NCI-H345 (cell line): ENCODE measurements around the gene WBP2NL.
"Not testable (repeated sequence)": the region's sequence is repeated elsewhere in the genome, so short reads cannot be mapped to it uniquely, and the experiment has no call there.

Experiments used
- DNase-seq: peaks from one replicate; lab custom pipeline; 2025; lab: John Stamatoyannopoulos, UW

Gene WBP2NL, protein sequence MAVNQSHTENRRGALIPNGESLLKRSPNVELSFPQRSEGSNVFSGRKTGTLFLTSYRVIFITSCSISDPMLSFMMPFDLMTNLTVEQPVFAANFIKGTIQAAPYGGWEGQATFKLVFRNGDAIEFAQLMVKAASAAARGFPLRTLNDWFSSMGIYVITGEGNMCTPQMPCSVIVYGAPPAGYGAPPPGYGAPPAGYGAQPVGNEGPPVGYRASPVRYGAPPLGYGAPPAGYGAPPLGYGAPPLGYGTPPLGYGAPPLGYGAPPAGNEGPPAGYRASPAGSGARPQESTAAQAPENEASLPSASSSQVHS

DNA sequence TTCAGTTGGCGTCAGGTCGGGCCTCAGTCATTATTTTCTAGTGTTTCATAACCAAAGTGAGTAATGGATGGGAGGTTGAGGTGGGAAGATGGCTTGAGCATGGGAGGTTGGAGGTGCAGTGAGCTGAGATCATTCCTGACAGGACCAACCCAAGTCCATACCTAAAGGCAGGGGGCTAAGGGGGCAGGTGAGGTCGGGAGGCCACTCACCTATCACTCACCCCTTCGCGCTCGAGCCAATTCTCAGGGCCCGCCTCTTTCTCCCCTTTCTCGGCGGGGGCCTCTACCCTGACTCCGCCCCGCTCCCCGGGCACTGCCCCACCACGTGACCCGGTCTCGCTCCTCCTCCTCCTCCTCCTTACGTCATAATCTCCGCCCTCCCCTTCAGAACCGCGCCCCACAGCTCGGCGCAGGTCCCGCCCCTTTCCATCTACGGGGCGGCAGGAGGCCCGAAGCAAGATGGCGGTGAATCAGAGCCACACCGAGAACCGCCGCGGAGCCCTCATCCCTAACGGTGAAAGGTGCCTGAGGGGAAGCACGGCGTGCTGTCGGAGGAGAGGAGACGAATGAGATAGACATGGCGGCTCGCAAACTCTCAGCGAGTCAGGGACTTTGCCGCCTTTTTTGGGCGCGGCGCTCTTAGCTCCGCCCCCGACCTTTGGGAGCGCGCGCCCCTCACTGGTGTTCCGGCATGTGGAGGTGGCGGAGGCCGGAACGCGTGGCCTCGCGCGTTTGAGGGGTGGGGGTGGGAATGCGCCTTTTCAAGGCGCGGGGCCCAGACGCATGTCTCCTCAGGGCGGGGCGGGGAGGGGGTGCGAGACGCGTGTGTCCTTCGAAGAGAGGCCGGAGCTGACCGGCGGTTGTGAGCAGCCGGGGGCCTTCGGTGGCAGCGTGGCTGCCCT, at the start of gene WBP2NL:
WBP2NL (plus strand) TSS at position 428 of the 901 bp plus-strand sequence; CDS start at position 459, 31 bp downstream.
- DNase-seq: peak; percentile 79

DNA sequence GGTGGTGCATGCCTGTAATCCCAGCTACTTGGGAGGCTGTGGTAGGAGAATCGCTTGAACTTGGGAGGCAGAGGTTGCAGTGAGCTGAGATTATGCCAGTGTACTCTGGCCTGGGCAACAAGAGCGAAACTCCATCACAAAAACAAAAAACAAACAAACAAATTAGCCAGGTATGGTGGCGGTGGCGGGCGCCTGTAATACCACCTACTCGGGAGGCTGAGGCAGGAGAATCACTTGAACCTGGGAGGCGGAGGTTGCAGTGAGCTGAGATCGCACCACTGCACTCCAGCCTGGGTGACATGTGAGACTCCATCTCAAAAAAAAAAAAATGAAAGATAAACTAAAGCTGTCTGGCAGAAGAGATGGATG, 49.7 kb upstream of the WBP2NL start:
- not testable (repeated sequence) for DNase-seq

DNA sequence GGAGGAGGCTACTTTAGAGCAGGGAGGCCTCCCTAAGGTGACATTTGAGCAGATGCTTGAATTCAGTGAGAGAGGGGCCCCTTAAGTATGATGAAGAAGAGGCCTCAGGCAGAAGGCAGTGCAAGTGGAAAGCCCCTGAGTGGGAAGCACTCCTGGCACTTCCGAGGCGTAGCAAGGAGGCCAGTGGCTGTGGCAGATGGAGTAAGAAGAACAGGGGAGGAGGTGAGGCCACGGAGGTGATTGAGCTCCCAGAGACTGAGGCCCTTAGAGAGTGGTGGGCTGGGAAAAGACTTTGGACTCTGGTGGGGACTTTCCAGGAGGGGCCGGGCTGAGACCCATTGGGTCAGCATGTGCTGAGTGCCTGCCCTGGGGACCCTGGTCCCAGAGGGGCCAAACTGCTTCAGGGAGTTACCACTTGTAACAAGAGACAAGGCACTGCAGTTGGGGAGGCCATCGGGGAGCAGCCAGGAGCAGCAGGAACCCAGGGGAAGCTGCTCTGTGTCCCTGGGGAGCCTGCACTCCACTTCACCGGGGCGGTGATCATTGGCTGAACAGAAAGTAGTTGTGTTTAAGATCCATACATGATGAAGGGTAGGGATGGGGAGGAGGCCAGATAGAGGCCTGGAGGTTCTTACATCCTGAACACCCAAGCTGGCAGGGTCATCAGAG, 49.2 kb upstream of the WBP2NL start:
- peak; percentile 8 for DNase-seq

DNA sequence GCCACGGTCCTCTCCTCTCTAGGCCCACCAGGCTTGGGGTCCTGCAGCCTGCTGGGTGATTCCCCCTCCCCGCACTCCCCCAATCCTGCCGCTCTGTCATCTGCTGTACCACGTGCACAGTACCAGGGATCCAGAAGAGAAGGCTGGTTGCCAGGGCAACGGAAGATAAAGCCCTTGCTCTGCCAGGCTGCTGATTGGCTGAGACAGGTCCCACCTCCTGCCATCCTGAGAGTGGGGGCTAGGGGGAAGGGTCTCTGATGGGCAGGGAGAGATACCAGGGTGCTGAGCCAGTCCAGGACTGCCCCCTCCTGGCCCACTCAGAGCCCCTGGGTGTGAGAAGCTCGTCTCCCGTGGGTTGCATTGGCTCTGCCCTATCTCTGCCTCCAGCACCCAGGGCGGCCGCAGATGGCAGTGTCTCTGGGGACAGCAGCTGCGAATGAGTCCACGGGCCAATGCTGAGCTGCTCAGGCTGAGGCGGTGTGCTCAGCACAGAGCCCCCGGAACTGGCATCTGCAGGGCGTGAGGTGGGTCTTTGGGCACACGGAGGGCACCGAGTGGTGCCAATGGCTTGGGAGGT, 46.6 kb upstream of the WBP2NL start, which contains the start of gene SMIM45:
SMIM45 (plus strand) TSS at position 253 of the 577 bp plus-strand sequence.
- DNase-seq: no peak

DNA sequence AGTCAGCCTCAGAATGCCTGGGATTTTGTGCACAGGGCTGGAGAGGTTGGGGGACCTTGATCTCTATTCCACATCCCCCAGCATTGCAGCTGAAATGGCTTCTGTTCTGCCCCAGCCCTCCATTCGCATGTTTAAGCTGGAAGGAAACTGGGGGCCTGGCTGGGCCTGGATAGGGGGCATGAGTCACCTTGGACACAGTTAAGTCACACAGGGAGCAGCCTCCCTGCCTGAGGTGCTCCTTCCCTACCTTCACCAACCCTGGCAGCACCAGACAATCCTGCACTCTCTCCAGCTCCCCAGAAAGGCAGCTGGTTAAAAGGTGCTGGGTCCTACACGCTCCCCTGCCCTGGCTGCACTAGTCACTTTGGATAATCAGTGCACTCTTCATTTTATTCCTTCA, 45.9 kb upstream of the WBP2NL start:
- no peak for DNase-seq

DNA sequence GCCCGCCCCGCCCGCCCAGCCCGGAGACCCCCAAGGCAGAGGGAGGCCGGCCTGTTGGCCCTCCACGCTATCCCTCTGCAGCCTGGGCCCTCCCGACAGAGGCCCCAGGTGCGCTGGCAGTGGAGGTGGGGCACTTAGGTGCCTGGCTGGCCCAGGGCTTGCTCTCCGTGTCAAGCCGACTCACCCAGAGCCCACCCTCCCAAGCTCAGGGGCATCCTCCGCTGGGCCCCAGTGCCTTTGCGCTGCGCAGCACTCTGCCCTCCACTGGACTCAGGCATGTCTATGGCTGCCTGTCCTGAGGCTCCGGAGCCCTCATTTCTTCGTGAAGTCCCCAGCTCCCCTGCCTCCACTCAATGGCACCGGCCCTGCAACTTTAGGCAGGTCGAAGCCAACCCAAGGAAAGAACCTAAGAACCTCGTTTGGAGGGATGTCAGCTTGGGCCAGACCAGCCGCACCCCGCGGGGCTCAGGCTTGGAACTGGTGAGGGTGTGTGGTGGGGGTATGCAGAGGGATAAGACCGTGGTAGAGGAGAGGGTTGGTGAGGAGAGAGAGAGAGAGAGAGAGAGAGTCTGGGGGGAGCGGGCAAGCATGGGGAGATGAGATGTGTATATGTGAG, 40.5 kb upstream of the WBP2NL start:
- DNase-seq: no peak

DNA sequence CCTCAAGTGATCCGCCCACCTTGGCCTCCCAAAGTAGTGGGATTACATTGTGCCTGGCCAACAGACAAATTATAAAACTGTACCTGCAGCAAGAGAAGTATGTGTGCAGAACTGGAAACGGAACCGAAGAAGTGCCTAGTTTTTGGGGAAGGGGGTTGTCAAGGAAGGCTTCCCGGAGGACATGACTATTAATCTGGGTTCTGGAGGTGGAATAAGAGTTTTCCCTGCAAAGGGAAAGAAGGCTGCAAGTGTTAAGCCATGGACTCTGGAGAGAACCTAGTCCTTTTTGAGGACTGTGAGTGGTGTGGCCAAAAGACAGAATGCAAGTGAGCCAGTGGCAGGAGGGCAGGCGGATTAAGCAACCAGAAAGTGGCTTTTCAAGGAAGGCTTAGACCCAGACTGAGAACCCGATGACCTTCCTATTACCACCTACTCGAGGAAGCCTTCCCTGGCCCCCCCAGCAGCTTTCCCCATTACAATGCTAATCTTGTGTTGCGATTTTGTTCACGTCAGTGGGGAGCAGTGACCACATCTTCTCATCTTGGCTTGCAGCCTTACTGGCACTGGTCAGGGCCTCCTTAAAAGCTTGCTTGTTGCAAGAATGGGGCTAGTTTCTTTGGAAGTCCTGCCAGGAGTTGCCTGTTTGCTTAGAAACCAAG, 35.0 kb upstream of the WBP2NL start:
- DNase-seq: no peak

DNA sequence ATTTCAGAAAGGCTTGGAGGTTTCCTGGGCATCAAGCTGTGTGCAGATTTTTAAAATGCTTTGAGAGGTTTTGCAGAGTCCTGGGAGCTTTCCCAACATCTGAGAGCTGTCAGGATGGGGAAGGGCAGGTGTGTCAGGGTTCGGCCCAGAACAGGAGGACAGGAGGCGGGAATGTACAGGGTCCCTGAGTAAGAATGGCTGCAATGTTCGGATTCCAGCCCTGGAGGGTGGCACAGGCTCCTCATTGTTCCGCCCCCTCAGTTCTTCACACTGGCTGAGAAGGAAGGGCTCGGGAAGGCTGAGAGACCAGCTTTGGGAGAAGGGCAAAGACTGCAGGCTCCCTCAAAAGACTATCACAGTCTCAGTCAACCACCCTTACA, 34.5 kb upstream of the WBP2NL start:
- DNase-seq: no peak

DNA sequence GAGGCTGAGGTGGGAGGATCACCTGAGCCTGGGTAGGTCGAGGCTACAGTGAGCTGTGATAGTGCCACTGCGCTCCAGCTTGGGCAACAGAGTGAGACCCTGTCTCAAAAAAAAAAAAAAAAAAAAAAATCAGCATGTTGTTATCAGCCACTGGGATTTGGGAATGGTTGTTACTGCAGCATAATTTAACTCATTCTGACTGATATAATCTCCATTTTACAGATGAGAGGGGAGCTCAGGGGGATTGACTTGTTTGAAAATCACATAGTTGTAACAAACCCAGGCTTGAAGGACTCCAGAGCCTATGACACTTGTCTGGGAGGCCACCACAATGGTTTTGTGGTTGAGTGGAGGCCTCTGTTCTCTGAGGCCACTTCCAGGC, 32.4 kb upstream of the WBP2NL start:
- DNase-seq: no peak

DNA sequence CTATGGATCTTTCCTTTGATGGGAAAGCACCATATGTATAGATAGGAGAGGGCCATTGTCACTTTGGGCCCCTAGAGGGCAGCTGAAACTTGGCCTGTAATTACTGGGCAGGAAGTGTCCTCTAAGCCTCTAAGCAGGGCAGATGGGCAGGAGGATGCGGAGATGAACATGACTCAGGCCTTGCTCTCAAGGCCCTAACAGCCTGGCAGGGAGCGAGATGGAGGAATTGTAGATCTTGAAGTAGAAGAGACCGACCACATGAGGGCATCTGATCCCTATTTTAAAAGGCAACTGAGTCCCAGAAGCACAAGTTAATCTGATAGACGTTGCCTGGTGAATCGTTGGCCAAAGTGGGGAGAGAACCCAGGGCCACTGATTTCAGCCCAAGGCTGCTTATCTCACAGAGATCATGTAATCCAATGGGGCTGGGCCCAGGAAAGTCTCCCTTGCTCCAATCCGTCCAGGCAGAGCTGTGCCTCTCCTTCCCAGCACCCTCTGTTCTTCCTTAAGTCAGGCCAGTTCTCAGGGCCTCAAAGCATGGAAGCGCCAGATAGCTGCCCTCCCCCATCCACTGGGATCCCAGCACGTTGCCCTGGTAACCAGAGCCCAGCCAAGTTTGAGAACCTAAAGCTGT, 31.9 kb upstream of the WBP2NL start:
- DNase-seq: peak; percentile 37

DNA sequence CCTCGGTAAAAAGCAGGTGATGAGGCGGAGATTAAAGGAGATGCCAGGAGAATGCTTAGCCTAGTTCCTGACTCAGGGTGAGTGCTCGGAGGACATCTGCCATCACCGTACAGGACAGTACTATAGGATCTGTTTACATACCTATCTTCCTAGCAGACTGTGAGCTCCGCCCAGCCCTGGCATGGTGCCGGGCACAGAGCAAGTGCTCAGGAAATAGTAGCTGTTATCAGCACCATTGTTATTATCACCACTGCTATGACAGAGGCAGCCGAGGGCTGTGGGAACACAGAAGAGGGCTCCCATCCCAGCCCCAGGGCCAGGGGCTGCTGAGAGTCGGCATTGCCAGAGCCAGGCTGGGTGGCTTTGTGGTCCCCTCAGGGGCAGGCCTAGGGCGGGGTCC, 30.0 kb upstream of the WBP2NL start:
- DNase-seq: peak; percentile 83

DNA sequence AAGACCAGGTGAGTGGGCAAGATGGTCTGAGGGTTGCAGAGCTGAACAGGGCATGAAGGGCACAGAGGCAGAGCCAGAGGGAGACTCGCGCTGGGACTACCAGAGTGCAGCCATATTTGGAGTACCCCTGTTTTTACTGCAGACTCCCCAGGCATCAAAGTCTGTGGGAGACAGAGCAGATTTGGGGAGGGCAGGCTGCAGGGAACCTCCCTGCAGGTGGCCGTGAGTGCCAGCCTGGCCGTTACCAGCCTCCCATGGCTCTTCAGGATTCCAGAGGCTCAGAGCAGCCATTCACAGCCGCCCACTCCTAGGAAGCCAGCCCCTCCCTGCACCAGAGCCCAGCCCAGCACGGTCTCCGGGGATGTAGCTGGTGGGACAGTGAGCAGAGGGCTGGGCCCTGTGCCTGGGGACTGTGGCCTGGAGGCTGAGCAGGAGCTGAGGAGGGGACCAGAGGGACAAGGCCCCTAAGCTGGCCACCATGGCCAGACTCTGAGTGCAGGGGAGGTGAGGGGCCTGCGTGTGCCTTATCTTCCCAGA, 29.4 kb upstream of the WBP2NL start, which contains the start of gene SEPTIN3:
SEPTIN3 (plus strand) TSS at position 334 of the 537 bp plus-strand sequence. CDS start 2,050 bp downstream, outside the sequence.
- no peak for DNase-seq

DNA sequence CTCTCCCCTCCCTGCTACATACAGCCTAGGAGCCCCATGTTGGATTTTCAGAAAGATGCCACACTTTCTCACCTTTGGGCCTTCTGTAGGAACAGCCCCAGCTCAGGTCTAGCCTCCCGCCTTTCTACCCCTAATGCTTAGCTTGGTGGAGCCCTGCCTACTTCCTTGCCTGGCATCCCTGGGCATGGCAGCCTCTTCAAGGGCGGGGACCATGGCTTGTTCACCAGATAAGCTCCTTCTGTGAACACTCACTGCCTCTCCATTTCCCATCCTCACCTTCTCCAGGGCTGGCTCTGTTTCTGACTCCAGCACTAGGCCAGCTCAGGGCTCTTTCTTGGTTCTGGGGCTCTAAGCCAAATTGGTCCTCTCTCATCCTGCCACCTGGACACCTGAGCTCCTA, 28.0 kb upstream of the WBP2NL start:
- DNase-seq: no peak

DNA sequence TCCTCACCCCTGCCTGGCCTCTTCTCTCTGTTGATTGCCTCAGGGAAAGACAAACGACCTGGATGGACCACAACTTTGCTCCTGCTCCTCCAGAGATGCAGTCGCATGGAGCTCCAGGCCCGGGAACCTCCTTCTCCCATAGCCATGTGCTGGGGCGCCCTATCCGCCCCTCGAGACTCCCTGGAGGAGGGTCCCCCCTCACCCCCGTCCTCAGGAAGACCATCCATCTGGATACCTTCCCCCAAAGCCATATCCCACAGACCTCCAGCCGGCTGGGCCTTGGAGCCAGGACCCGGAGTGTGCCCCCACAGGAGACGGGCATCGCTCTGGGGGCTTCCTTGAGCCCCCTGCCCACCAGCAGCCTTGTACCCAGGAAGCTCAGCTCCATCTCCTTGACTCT, 27.2 kb upstream of the WBP2NL start:
- DNase-seq: no peak

DNA sequence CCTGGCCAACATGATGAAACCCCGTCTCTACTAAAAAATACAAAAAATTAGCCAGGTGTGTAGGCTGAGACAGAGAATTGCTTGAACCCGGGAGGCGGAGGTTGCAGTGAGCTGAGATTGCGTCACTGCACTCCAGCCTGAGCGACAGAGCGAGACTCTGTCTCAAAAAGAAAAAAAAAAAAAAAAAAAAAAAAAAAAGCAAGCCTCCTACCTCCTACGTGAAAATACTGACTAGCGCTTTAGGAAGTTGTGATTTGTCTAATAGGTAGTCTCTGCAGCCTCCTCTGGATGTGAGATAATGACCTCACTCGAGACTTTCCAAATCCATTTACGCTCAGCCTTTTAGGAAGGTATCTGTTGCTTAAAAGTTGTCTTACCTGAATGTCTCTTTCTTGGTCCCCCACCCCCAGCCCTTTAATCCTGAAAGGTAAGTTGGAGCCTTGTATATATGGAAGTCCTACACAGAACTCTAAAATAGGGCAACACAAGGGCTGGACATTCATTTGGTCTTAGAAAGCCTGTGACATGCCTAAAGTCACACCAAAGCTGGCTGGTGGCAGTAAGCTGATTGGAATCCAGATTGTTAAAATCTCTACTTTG, 23.8 kb upstream of the WBP2NL start:
- DNase-seq: no peak

DNA sequence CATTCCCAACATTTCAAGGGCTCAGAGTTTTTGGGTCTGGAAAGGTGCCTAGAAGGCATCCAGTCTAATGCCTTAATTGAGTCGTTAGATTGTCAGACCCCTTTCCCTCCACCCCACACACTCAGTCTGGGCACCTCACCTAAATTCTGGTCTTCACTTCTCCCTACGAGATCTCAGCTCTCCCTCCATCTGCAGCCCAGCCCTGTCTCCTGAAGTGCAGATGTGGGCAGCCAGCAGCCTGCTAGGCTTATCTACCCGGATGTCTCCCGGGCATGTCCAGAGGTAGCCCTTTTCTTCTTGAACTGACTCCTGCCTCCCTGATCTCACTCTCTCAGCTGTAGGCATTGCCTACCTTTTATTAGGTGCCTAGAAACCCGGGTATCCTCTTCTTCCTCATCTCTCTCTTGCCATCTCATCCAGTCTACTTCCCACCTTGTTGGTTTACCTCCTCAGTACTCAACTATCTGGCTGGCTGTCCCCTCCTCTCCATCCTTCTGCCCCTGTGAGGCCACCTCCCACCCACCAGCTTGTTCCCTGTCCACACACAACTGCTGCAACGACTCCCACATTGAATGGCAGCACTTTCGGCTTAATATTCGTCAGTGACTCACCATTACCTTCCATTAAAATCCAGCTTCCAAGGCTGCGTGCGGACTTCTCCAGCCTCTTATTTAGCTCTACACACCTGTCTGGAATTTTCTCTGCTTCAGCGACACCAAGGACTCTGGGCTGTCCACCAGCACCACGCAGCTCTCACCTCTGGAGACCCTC, 23.1 kb upstream of the WBP2NL start:
- DNase-seq: no peak

DNA sequence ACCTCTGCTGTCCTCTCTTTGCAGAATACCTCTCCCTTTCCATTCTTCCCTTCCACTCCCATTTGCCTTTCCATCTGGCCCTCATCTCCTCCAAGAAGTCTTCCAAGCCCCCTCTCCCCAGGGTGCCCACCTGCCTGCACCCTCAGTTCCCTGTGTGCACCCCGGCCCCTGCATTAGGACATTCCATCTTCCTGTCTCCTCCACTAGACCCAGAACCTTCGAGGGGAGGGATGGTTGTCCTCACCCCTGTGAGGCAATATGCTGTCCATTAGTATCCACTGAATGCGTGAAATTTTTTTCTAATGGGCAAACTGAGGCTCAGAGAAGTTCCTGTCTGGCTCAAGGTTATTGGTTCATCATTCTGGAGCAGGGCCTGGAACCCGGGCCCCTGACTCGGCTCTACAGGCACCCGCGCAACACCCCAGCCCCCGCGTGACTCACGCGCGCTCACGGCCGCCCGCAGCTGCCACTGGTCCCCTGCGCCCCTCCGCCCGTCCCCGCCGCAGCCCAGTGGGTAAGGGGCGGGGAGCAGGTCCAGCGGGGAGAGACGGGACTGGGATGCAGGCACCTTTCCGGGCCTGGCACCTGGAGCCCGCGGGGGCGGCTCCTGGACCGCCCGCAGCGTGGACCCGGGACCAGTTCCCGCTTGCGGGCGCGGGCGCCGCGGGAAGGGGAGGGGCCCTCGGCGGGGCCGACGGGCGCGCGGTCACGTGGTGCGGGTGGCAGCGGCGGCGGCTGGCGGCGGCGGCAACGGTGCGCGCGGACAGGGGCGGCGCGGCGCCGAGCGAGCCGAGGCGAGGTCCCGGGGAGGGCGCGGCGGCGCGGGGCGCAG, 22.3 kb upstream of the WBP2NL start:
- peak; percentile 61 for DNase-seq

DNA sequence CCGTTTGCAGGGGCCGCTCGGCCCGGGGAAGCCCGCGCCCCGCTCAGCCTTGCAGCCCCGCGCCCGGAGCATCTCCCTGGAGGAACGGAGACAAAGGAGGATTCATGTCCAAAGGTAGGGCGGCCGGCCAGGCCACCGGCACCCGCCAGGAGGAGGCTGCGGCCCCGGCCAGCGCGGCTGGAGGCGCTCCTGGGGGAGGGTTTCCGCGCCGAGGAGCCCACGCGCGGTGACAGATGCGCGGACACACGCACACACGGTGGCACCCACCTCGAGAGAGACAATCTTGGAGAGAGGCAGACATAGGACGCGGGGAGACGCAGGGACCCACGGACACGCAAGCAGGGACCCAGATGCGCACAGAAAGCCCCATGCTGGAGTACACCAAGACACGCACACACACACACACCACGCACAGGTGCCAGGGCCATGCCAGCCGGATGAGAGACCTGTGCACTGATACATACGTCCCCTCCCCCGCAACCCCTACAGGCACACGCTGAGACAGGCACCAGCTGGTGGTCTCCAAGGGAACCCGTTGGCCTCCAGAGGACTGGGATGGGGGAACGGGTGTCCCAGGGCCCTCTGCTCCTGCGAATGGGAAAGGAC, 21.5 kb upstream of the WBP2NL start:
- DNase-seq: peak; percentile 30
